Activated naive CD4-positive, alpha-beta T cell treated with anti-CD3 and anti-CD28 coated beads, Interleukin-2, amount 50 U/mL, for 72 hours (primary cell): Measurements from ENCODE around the gene DLGAP4. TPM values are rescaled to one million over a fixed set of nuclear protein-coding genes. Genes with fewer than 3 reads are reported as not detected.
A peak's percentile ranks its signal among the peaks of the same experiment; 100 is the strongest.

Experiments used
- ATAC-seq, 2 donors: fragments of 150-1000 bp; cut with Tn5 transposase; 2 replicates each; pipeline ENCODE4 v1.10.0; 2021; ENCODE audit warnings: mild to moderate bottlenecking in 2 of 2, moderate library complexity in 2 of 2
- DNase-seq, 2 donors: peaks; one replicate each; pipeline ENCODE4 v3.0.0; 2021 to 2022; ENCODE audit warnings: low spot score in 2 of 2
- H3K27ac Mint-ChIP-seq, 2 donors: one replicate each; pipeline ENCODE4 v1.8.0; 2022; ENCODE audit warnings: mild to moderate bottlenecking in 2 of 2, mixed read lengths in 2 of 2
- H3K36me3 Mint-ChIP-seq, 2 donors: one replicate each; pipeline ENCODE4 v1.8.0; 2022; ENCODE audit warnings: mixed read lengths in 2 of 2
- H3K9me3 Mint-ChIP-seq, 2 donors: one replicate each; pipeline ENCODE4 v1.8.0; 2022; ENCODE audit warnings: mixed read lengths in 2 of 2
- total RNA-seq, 2 donors: library from RNA; stranded (reverse); gene quantifications; one replicate each; pipeline ENCODE4 v1.2.3, GENCODE V29; 2022

Gene DLGAP4
- total RNA-seq, 2 donors from 2014 or later, result 29.7 to 40.2 TPM

GRCh38 chr20:36271639-36272546, 34.2 kb upstream of the DLGAP4 start:
- no peaks in the 10 kb centered on the region for H3K9me3 Mint-ChIP-seq
- ATAC-seq (no peak), DNase-seq (no peak)
- no peak overlapping the region for H3K27ac Mint-ChIP-seq
- no peaks in the 10 kb centered on the region for H3K36me3 Mint-ChIP-seq

- no peak overlapping the region for H3K27ac Mint-ChIP-seq
- ATAC-seq, result no peak
Measured at GRCh38 chr20:36272547-36273220, 33.5 kb upstream of the DLGAP4 start.

GRCh38 chr20:36273414-36274180, 32.5 kb upstream of the DLGAP4 start:
- H3K27ac Mint-ChIP-seq, result no peak overlapping the region
- H3K36me3 Mint-ChIP-seq, result no peaks in the 10 kb centered on the region

More at GRCh38 chr20:36272547-36273220, 33.5 kb upstream of the DLGAP4 start:
- Mint-ChIP-seq H3K9me3 (no peaks in the 10 kb centered on the region), H3K36me3 (no peaks in the 10 kb centered on the region)
- no peak for DNase-seq

DNA sequence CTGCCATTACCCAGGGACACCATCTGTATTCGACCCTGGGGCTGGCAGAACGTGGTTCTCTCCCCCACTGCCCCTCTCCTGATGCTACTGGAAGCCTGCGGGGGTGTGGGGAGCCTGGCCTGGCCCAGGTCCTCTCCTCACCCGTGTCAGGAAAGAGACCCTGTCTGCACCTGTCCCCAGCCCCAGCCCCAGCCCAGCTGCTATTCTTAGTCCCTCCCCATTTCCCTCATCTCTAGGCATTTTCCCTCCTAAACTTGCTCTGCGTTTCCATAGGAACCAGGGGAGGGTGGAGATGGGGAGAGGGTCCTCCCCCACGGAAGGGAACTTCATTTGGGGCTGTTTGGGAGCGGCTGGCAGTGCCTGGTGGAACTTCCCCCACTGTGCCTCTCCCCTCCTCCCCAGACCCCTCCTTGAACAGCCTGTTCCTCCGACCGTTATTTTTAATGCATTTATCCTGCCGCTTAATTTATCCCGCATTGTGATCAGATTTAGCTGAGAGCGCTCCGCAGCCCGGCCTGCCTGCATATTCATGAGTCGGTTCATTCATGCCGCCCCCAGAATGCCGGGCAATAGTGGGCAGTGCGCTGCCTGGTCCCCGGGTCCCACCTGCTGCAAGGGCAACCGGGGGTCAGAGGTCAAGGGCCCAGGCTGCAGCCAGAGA, 31.8 kb upstream of the DLGAP4 start:
- no peak overlapping the region for H3K27ac Mint-ChIP-seq
- ATAC-seq, result no peak
- DNase-seq, result no peak
- H3K36me3 Mint-ChIP-seq, result no peaks in the 10 kb centered on the region
- no peaks in the 10 kb centered on the region for H3K9me3 Mint-ChIP-seq

More at GRCh38 chr20:36273414-36274180, 32.5 kb upstream of the DLGAP4 start:
- no peak for ATAC-seq
- DNase-seq, result no peak
- H3K9me3 Mint-ChIP-seq, result no peaks in the 10 kb centered on the region

DNA sequence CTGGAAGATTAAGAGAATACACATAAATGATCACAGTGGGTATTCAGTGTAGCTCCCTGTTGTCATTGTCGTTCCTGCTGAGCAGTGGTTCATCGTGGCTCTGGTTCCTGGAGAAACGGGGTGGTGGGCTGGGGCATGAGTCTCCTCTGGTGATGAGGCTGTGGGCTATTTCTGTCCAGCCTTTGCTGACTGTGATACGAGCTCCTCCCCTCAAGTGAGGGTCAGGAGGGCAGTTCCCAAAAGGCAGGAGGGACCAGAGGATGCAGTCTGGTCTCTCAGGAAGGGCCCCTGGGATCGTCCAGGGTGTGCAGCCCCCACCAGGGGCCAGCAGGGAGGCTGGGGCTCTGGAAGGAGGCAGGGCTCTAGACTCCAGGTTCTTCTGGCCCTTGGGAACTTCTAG, 31.1 kb upstream of the DLGAP4 start:
- peak overlapping the region in 1 of 2 donors; percentile 8 for H3K27ac Mint-ChIP-seq
- ATAC-seq (no peak), DNase-seq (no peak)
- H3K36me3 Mint-ChIP-seq, result no peaks in the 10 kb centered on the region
- no peaks in the 10 kb centered on the region for H3K9me3 Mint-ChIP-seq

GRCh38 chr20:36275441-36276189, 30.5 kb upstream of the DLGAP4 start:
- Mint-ChIP-seq H3K9me3 (no peaks in the 10 kb centered on the region), H3K27ac (peak overlapping the region in 1 of 2 donors; percentile 8), H3K36me3 (no peaks in the 10 kb centered on the region)
- no peak for ATAC-seq
- no peak for DNase-seq

- Mint-ChIP-seq H3K36me3 (no peaks in the 10 kb centered on the region), H3K9me3 (no peaks in the 10 kb centered on the region), H3K27ac (peak overlapping the region in 1 of 2 donors; percentile 47)
- DNase-seq (no peak), ATAC-seq (no peak)
Measured at GRCh38 chr20:36277546-36277945, 28.6 kb upstream of the DLGAP4 start.

GRCh38 chr20:36279362-36279761, 26.8 kb upstream of the DLGAP4 start:
- DNase-seq (no peak), ATAC-seq (no peak)
- Mint-ChIP-seq H3K9me3 (no peaks in the 10 kb centered on the region), H3K36me3 (no peaks in the 10 kb centered on the region), H3K27ac (no peak overlapping the region)

GRCh38 chr20:36279776-36280175, 26.4 kb upstream of the DLGAP4 start:
- no peak overlapping the region for H3K27ac Mint-ChIP-seq
- no peak for DNase-seq
- H3K36me3 Mint-ChIP-seq, result no peaks in the 10 kb centered on the region
- H3K9me3 Mint-ChIP-seq, result no peaks in the 10 kb centered on the region
- ATAC-seq, result no peak

DNA sequence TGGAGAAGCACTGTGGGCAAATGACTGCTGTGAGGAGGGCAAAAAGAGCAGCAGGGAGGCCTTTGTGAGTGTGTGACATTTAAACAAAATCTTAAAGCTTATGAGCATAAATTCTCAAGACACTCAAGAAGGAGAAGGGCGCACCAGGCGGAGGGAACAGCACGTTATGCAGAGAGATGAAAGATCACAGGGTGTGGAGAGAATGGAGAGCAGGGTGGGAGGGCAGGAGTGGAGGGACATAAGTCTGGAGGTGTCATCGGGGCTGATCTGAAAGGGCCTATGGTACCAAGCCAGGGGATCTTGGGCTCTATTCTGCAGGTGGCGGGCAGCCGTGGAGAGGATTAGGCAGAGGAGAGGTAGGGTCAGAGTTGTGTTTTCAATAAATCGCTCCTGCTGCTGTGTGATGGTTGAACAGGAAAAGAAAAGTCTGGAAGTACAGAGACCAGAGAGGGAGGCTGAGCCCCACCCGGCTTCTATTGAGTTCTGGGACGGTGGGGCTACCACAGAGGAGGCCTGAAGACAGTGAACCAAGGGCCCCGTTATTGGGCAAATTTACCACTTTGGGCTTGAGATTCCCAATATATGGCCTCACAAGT, 24.3 kb upstream of the DLGAP4 start:
- Mint-ChIP-seq H3K27ac (no peak overlapping the region), H3K36me3 (no peaks in the 10 kb centered on the region), H3K9me3 (no peaks in the 10 kb centered on the region)
- ATAC-seq, result no peak
- DNase-seq, result no peak

- Mint-ChIP-seq H3K9me3 (no peaks in the 10 kb centered on the region), H3K27ac (no peak overlapping the region), H3K36me3 (no peaks in the 10 kb centered on the region)
- ATAC-seq, result no peak
- no peak for DNase-seq
Measured at GRCh38 chr20:36284751-36285150, 21.4 kb upstream of the DLGAP4 start.

DNA sequence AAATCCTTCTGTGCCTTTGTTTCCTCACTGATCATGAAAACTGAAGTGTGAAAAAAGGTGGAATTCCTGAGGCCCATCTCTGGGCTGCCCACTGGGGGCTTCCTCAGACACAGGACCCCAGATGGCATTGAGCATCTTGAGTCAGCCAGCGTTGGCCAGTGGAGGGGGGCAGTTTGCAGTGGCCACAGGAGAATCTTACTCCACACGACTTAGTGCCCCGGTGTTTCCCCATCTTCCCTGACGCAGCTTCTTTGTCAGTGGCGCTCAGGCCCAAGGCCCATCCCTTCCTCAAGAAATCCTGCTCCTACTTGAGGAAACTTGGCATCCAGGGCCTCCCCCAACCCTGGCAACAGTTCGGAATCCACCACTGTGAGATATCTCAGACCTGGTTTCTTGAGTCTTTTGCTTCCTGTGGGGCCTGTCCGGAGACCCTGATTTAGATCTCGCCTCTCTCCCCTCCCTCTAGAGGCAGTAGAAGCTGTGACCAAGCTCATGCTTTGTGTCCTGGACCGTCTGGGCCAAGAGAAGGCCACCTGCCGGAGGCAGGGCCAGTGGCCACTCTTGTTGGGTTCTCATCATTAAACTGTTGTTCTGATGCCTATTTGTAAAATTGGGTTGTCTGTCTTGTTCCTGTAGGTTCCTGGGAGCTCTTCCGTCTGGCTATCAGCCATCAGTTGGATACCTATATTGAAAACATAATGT, 20.2 kb upstream of the DLGAP4 start:
- no peak for DNase-seq
- ATAC-seq, result no peak
- Mint-ChIP-seq H3K36me3 (no peaks in the 10 kb centered on the region), H3K27ac (no peak overlapping the region), H3K9me3 (no peaks in the 10 kb centered on the region)

- no peak for DNase-seq
- H3K9me3 Mint-ChIP-seq, result no peaks in the 10 kb centered on the region
- no peaks in the 10 kb centered on the region for H3K36me3 Mint-ChIP-seq
Measured at GRCh38 chr20:36297656-36298055, 8.5 kb upstream of the DLGAP4 start.

GRCh38 chr20:36298061-36298460, 8.1 kb upstream of the DLGAP4 start:
- ATAC-seq (no peak), DNase-seq (no peak)
- Mint-ChIP-seq H3K36me3 (no peaks in the 10 kb centered on the region), H3K27ac (no peak overlapping the region), H3K9me3 (no peaks in the 10 kb centered on the region)

More at GRCh38 chr20:36297656-36298055, 8.5 kb upstream of the DLGAP4 start:
- no peak overlapping the region for H3K27ac Mint-ChIP-seq
- no peak for ATAC-seq

DNA sequence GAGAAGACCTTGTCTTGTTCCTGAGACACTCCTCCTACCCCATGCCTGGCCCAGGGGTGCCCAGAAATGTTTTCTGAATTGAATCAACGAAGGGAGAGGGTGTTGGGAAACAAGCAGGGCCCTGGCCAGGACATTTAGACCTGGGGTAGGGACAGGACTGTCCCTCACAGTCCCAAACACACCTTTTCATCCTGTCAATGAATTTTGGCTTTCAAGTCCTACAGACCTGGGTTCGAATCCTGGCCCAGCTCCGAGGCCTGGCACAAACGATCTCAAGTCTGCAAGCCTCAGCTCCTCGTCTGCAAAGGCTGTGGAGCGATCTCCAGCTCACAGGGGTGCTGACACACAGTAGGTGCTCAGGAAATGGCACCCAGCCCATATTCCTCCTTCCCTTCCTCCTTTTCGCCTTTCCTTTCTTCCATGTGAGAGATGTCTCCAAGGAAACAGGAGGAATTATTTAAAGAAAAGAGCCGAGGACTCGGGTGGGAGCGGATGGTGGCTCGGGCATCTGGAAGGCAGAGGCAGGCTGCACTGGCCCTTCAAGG, 7.3 kb upstream of the DLGAP4 start:
- Mint-ChIP-seq H3K27ac (no peak overlapping the region), H3K9me3 (no peaks in the 10 kb centered on the region)
- DNase-seq, result no peak

More for the DNA sequence above, 7.3 kb upstream of the DLGAP4 start:
- ATAC-seq, result no peak
- no peaks in the 10 kb centered on the region for H3K36me3 Mint-ChIP-seq
